Measurements from ENCODE around the gene BCOR.

DNA sequence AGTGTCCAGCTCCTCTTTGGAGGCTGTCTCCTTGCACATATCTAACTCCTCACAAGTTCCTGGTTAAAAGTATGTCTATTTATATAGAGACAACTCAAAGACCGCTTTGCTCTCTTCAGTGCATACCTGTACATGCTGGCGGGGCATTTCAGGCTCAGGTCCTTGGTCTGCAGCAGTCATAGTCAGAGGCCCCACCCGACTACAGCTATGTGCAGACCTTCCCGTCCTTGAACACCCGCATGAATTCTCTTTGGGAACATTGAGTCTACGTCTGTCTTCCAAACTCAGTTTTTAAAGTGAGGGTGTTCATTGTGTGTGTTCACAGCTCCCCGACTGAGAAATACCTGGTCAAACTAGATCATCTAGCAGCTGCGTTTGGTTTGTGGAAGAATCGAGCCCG, 4.2 kb downstream of the BCOR start:
- TF ChIP-seq, protein P1, sequence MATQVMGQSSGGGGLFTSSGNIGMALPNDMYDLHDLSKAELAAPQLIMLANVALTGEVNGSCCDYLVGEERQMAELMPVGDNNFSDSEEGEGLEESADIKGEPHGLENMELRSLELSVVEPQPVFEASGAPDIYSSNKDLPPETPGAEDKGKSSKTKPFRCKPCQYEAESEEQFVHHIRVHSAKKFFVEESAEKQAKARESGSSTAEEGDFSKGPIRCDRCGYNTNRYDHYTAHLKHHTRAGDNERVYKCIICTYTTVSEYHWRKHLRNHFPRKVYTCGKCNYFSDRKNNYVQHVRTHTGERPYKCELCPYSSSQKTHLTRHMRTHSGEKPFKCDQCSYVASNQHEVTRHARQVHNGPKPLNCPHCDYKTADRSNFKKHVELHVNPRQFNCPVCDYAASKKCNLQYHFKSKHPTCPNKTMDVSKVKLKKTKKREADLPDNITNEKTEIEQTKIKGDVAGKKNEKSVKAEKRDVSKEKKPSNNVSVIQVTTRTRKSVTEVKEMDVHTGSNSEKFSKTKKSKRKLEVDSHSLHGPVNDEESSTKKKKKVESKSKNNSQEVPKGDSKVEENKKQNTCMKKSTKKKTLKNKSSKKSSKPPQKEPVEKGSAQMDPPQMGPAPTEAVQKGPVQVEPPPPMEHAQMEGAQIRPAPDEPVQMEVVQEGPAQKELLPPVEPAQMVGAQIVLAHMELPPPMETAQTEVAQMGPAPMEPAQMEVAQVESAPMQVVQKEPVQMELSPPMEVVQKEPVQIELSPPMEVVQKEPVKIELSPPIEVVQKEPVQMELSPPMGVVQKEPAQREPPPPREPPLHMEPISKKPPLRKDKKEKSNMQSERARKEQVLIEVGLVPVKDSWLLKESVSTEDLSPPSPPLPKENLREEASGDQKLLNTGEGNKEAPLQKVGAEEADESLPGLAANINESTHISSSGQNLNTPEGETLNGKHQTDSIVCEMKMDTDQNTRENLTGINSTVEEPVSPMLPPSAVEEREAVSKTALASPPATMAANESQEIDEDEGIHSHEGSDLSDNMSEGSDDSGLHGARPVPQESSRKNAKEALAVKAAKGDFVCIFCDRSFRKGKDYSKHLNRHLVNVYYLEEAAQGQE (IDR thresholded peaks at IDR 0.05; ENCODE audit: low read depth): no peak
- TF ChIP-seq, protein P2, sequence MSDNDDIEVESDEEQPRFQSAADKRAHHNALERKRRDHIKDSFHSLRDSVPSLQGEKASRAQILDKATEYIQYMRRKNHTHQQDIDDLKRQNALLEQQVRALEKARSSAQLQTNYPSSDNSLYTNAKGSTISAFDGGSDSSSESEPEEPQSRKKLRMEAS (IDR thresholded peaks at IDR 0.05): no peak
- no peak for TF ChIP-seq POLR2AphosphoS5 (IDR thresholded peaks at IDR 0.05; ENCODE audit: low read depth, low read length)
- TF ChIP-seq POLR2A (IDR thresholded peaks at IDR 0.05; ENCODE audit: borderline replicate concordance, extremely low read depth, insufficient read depth, insufficient read length): no peak
- no peak for TF ChIP-seq SP1 (IDR thresholded peaks at IDR 0.05; ENCODE audit: low read depth)
- TF ChIP-seq SRF (IDR thresholded peaks at IDR 0.05; ENCODE audit: low read depth): no peak
- no peak for TF ChIP-seq CEBPB (IDR thresholded peaks at IDR 0.05; ENCODE audit: low read depth)
- TF ChIP-seq, protein P3, sequence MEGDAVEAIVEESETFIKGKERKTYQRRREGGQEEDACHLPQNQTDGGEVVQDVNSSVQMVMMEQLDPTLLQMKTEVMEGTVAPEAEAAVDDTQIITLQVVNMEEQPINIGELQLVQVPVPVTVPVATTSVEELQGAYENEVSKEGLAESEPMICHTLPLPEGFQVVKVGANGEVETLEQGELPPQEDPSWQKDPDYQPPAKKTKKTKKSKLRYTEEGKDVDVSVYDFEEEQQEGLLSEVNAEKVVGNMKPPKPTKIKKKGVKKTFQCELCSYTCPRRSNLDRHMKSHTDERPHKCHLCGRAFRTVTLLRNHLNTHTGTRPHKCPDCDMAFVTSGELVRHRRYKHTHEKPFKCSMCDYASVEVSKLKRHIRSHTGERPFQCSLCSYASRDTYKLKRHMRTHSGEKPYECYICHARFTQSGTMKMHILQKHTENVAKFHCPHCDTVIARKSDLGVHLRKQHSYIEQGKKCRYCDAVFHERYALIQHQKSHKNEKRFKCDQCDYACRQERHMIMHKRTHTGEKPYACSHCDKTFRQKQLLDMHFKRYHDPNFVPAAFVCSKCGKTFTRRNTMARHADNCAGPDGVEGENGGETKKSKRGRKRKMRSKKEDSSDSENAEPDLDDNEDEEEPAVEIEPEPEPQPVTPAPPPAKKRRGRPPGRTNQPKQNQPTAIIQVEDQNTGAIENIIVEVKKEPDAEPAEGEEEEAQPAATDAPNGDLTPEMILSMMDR (IDR thresholded peaks at IDR 0.05 in 2 of 3, conservative IDR thresholded peaks at IDR 0.05 in 1 of 3; ENCODE audit: borderline replicate concordance in 1 of 3, insufficient read depth in 1 of 3, low read depth in 2 of 3, low read length in 2 of 3): no peak
- no peak for TF ChIP-seq EZH2phosphoT487 (IDR thresholded peaks at IDR 0.05; ENCODE audit: borderline replicate concordance)
- no peak for TF ChIP-seq ZNF274 (IDR thresholded peaks at IDR 0.05; ENCODE audit: low read depth, low read length)
- TF ChIP-seq, protein P4, sequence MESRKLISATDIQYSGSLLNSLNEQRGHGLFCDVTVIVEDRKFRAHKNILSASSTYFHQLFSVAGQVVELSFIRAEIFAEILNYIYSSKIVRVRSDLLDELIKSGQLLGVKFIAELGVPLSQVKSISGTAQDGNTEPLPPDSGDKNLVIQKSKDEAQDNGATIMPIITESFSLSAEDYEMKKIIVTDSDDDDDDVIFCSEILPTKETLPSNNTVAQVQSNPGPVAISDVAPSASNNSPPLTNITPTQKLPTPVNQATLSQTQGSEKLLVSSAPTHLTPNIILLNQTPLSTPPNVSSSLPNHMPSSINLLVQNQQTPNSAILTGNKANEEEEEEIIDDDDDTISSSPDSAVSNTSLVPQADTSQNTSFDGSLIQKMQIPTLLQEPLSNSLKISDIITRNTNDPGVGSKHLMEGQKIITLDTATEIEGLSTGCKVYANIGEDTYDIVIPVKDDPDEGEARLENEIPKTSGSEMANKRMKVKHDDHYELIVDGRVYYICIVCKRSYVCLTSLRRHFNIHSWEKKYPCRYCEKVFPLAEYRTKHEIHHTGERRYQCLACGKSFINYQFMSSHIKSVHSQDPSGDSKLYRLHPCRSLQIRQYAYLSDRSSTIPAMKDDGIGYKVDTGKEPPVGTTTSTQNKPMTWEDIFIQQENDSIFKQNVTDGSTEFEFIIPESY (IDR thresholded peaks at IDR 0.05; ENCODE audit: extremely low read depth, insufficient replicate concordance, low read length): no peak
- TF ChIP-seq ELF1 (IDR thresholded peaks at IDR 0.05; ENCODE audit: borderline replicate concordance, low read depth): no peak
- TF ChIP-seq YY1 (IDR thresholded peaks at IDR 0.05; ENCODE audit: extremely low read depth, insufficient replicate concordance, low read depth, low read length): no peak
- TF ChIP-seq ZFX (IDR thresholded peaks at IDR 0.05): no peak
